NOMO-1 (cell line): ENCODE results near the gene GFPT2.

Experiments
- DNase-seq, 2 experiments: peaks; one replicate each; lab custom pipeline; 2025; ENCODE audit not compliant: unreplicated experiment in 2 of 2; lab: John Stamatoyannopoulos, UW

GFPT2 gene

DNA sequence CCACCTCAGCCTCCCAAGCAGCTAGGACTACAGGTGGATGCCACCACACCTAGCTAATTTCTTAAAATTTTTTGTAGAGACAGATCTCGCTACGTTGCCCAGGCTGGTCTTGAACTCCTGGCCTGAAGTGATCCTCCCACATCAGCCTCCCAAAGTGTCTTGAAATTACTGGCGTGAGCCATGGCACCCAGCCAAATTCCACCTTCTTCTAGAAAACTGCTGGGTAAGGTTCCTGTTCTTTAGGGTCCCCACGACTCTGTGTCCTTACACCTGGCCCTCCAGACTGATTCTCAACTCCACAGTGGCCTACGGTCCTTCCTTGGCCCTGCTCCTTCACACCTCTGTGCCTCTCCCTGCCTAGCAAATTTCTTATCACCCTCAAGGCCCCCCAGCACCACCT lies 63.2 kb downstream of the GFPT2 start:
- DNase-seq: no peak

DNA sequence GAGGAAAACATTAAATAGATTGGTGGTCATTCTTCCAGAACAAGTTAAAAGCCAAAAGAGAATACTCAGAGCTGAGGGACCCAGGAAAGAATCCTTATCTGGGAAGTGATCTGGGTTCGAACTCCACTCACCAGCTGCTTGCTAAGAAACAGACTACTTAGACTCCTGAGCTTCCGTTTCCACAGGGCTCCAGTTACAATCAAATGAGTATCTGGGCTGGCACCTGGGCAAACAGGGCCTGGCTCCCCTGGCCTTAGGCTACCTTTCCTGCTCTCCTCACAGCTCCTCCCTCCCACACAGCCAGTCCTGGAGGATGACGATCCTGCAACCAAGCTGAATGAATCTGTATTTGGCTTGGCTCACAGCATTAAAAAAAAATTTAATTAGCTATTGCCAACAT lies 63.7 kb downstream of the GFPT2 start:
- DNase-seq: no peak

DNA sequence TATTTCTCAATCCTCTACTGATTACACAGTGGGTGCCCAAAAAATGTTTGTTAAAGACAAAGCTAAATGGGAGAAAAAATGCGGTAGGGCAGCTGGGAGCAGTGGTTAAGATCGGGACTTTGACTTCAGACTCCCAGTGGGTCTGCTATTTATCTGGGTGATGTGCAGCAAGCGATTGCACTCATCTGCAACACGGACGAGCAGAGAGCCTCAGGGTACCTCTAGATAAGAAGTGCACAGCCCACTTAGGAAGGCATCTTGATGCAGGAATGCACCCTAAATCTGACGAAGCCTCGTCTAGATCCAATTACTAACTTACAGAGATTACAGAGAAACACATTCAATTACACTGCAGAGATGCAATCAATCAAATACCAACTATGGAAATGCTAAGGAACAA lies 65.3 kb downstream of the GFPT2 start:
- DNase-seq: no peak

DNA sequence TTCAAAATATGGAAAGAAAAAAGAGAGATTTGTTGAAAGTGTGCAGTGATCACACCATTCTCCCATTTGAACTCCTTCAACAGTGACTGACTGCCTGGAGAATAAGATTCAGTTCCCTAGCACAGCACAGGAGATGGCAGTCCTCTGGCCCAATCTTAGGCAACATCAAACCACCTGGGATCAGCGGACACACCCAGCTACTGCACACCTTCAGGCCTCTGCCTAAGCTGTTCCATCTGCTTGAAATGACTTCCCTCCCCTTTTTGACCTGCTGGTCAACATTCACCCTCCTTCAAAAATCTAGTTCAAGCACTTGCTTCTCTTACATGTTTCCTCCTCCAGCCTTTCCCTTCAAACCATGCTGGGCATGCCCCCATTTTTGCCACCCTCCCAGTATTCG lies 65.7 kb downstream of the GFPT2 start:
- DNase-seq: no peak

DNA sequence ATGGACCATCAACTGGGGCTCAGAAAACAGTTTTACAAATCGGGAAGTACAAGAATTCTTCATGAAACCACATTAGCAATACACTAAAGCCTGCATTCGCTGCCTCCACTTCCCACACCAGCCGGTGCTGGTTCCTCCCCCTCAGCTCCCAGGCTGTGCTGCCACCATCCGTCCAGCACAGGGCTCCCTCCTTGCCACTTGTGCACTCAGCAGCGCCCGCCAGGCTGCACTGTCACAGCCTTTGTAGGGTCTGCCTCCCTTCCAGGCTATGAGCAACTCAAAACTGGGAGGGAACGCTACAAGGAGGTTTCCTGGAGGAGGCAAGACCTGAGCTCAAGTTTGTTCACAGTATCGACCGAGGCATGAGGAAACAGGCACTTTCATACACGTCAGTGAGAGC lies 69.0 kb downstream of the GFPT2 start:
- DNase-seq: no peak

DNA sequence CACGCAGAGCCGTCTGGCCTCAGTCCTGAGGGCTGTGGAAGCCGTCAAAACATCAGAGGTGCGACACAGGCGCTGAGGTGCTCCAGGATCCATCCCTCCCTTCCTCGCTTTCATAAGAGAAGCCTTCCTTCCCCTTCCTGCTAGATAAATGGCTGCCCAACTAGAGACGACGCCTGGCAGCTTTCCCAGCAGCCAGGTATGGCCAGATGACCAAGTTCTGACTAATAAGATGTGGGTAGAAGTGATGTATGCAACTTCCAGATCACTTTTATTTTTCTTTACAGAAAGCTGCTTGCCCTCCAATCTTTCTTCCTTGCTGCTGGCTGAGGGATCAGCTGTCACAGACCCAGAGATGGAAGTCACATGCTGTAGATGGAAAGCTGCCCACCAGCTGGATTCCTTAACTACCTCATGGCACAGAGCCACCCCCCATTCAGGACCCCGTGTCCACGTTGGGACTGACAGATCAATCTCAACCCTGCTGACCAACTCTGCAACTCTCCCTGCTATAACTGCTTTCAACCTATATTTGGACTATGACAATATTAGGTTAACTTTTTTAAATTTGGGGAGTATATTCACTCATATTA lies 70.0 kb downstream of the GFPT2 start:
- DNase-seq: no peak

DNA sequence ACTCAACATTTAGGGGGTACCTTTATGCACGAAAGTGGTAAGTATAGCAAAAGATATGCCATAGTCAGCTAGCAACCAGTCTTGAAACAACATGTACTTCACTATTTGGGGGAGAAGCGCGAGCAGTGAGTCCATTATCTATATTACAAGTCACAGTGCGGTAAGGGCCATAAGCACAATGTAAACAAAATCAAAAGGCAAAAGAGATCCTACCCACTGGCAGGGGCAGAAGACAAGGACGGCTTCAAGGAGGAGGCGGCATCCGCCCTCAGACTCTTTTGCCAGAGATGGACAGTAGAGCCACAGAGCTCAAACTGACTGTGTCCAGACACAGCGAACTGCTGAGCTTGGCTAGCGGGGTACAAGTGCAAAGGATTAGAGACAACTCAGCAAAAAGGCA lies 70.9 kb downstream of the GFPT2 start:
- DNase-seq: no peak

DNA sequence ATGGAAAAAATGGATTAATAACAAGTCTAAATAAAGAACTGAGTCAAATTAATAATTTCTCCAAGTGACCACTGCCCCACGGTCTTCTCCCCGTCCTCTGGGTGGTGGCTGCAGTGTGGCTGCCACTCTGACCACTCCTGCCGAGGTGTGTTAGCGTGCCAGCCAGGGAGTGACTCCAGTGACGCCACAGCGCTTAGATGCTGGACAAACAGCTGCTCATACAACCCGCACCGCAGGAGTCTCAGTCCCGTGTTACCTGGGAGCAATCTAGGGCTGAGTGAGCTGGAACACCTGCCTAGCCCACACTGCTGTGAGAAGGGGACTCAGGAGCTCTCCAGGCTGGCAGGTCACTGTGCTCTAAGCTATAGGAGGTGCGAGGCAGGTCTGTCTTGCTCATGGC lies 71.4 kb downstream of the GFPT2 start:
- DNase-seq: no peak

DNA sequence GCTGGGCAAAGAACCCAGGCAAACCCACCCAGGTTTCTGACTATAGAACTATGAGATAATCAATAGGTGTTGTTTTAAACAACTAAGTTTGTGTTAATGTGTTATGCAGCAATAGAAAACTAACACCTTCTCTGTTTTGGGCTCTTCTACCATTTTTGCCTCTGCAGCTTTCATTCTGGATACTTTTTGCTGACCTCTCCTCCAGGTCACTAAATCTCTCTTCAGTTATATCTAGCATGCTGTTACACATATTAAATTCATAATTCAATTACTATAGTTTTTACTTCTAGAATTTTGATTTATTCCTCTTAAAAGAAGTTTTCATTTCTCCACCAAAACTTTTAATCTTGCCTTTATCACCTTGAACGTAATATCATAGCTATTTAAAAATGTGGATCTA lies 78.4 kb downstream of the GFPT2 start:
- DNase-seq: no peak

DNA sequence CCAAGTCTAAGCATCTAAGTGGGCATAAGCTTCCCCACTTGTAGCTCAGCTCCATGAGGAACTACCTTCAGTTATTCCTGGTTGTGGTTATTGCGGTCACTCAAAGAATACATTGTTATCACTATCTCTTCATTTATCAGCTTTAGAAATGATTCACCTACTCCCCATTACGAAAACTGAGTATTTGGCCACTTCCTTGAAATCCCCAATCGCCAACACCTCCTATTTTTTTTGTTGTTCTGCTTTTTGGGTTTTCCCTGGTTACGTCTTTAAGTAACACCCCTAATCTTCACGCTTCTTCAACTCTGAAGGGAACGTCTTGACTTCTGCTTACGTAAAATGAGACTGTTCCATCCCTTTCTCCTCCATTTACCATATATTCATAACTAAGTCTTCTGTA lies 81.9 kb downstream of the GFPT2 start:
- peak; percentile 16 to 48 for DNase-seq

DNA sequence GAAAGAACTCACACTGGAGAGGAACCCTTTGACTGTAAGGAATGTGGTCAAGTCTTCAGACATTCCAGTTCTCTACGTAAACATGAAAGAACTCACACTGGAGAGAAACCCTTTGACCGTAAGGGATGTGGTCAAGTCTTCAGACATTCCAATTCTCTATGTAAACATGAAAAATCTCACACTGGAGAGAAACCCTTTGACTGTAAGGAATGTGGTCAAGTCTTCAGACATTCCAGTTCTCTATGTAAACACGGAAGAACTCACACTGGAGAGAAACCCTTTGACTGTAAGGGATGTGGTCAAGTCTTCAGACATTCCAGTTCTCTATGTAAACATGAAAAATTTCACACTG lies 93.9 kb downstream of the GFPT2 start:
- no peak for DNase-seq

DNA sequence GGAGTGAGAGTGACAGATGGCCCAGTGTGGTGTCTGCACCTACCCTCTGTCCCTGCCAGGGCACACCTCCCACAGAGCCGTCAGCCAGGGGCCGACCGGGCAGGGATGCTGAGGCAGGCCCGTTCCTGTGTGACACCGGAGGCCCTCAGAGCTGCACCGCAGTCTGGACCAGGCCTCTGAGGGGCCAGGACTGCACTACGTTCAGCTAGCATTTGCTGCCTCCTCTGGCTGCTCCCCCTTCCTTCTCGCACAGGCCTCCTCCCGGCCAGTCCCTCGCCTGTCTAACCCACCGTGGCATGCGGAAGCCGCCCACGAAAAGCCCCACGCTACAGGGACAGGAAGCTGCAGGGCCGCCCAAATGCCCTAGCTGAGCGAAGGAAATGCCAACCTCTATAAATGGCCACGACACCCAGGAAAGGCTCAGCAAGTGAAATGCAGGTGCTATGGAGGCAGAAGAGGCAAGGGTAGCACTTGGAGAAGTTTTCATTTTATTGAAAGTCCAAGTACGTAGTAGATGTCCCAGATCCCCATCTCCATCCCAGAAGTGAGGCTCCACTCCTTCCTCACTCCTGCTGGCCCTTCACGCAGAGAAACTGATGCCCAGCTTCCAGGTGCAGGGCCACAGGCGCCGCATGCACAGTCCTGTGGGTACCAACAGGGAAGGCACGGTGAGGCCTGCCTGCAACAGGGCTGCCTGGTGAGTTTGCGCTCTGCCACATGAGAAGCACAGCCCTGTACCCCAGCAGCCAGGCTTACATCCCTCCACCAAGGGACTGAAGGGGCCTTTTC lies 99.9 kb downstream of the GFPT2 start:
- DNase-seq: no peak

DNA sequence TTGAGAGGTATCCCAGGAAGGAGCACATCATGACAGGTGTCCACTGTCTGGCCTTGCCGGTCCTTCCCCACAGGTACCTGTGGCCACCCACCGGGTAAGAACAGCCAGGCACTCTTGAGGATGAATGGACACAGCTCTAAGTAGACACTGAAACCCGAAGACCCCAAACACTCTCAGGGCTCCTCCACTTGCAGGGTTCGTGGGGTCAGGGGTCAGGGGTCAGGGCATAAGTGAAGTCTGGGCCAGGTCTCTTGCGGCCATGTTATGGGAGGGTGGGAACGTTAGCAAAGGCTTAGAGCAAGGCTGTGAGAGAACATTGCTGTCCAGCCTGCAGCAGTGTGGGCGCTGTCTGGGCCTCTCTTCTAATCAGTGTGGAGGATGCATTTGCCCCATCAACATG lies 101.2 kb downstream of the GFPT2 start:
- no peak for DNase-seq

DNA sequence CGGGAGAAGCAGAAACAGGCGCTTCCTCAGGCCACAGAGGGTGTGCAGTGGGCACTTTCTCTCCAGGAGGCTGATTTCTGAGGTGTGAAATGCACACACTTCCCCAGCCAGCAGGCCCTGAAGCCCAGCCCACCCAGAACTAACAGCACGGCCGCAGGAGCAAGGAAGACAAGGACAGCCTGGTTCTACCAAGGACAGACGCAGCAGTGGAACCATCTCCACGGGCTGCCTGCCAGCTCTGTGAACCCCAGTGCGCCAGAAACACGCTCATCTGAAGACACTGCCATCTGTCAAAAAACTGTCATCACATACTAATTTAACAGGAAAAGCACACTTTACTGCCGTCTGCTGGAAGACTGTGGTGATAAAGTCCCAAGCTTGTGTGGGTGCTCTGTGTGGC lies 102.0 kb downstream of the GFPT2 start:
- DNase-seq: no peak
